Muscle layer of colon (tissue), 2 donors: ENCODE data around the gene GABRG3.

Source experiments
- H3K27ac ChIP-seq: one replicate; pipeline ENCODE4 v1.7.0; 2013; ENCODE audit warnings: low read depth, mild to moderate bottlenecking, low read length, moderate library complexity
- H3K27me3 ChIP-seq, 2 donors: one replicate each; pipeline ENCODE4 v1.7.0; 2013; ENCODE audit warnings: low read length in 2 of 2, mild to moderate bottlenecking in 2 of 2; ENCODE audit not compliant: insufficient read depth in 2 of 2, control insufficient read depth in 1 of 2
- H3K36me3 ChIP-seq: one replicate; pipeline ENCODE4 v1.7.0; 2013; ENCODE audit warnings: mild to moderate bottlenecking, low read length; ENCODE audit not compliant: insufficient read depth
- H3K4me1 ChIP-seq: one replicate; pipeline ENCODE4 v1.7.0; 2013; ENCODE audit warnings: mild to moderate bottlenecking, low read length; ENCODE audit not compliant: insufficient read depth
- H3K4me3 ChIP-seq, 2 donors: one replicate each; pipeline ENCODE4 v1.7.0; 2013; ENCODE audit warnings: low read length in 2 of 2, low read depth in 1 of 2, mild to moderate bottlenecking in 1 of 2, moderate library complexity in 1 of 2
- H3K9ac ChIP-seq: one replicate; pipeline ENCODE4 v1.7.0; 2013; ENCODE audit warnings: low read length
- H3K9me3 ChIP-seq: one replicate; pipeline ENCODE4 v1.7.0; 2013; ENCODE audit warnings: mild to moderate bottlenecking, low read length
- donor health status: abdominal sarcoma.
- donor health status: Adenocarcinoma of cecum.

The GABRG3 gene

GRCh38 chr15:26945046-26945445, 25.9 kb upstream of the GABRG3 start:
- H3K27me3 ChIP-seq = no peaks in the 10 kb centered on the region
- no peak overlapping the region for H3K4me3 ChIP-seq
- no peak overlapping the region for H3K9ac ChIP-seq
- H3K4me1 ChIP-seq = no peaks in the 10 kb centered on the region
- H3K9me3 ChIP-seq = no peaks in the 10 kb centered on the region
- no peak overlapping the region for H3K27ac ChIP-seq
- no peaks in the 10 kb centered on the region for H3K36me3 ChIP-seq

- Histone ChIP-seq H3K36me3 (no peaks in the 10 kb centered on the region), H3K27ac (no peak overlapping the region), H3K27me3 (no peaks in the 10 kb centered on the region), H3K9me3 (no peaks in the 10 kb centered on the region), H3K4me1 (no peaks in the 10 kb centered on the region), H3K9ac (no peak overlapping the region), H3K4me3 (no peak overlapping the region)
These were observed 21.0 kb upstream of the GABRG3 start for GRCh38 chr15:26950001-26950400.

DNA sequence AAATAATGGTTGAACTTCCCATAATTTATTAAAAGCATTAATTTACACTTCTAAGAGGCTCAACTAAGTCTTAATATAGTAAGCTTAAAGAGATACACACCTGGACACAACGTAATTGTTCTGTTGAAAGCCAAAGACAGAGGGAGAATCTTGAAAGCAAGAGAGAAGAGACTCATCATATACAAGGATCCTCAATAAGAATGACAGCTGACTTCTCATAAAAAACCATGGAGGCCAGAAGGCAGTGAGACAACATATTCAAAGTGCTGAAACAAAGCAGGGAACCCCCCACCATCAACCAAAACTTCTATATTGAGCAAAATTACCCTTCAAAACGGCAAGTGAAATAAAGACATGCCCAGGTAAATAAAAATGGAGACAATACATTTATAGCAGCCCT, 16.6 kb upstream of the GABRG3 start:
- no peak overlapping the region for H3K27ac ChIP-seq
- H3K9ac ChIP-seq = no peak overlapping the region
- H3K4me3 ChIP-seq = no peak overlapping the region
- no peaks in the 10 kb centered on the region for H3K27me3 ChIP-seq
- no peaks in the 10 kb centered on the region for H3K4me1 ChIP-seq
- no peaks in the 10 kb centered on the region for H3K9me3 ChIP-seq
- H3K36me3 ChIP-seq = no peaks in the 10 kb centered on the region

DNA sequence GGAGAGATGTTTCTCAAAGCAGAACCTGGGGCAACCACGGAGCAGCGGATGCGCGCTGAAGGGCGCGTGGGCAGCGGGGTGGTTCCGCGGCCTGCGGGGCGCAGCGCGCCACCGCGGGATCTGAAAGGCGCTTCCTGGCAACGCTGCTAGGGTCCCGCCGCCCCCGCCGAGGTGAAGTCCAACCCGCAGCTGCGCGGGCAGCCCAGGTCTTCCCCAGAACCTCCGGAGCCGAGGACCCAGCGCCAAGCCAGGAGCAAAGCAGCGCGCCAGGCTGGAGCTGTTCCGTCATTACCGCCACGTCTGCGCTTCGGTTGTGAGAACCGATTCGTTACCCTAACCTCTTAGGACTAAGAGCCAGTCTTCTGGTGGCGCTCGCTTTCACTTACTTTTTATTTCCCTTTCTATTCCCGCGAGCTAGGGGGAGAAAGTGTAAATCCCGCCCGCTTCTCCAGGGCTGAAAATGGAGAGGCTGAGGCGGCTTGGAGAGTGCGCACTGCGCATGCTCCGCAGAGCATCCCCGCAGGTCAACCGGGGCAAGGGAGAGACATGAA, 3.2 kb upstream of the GABRG3 start:
- no peak overlapping the region for H3K4me3 ChIP-seq
- H3K27ac ChIP-seq = no peak overlapping the region

DNA sequence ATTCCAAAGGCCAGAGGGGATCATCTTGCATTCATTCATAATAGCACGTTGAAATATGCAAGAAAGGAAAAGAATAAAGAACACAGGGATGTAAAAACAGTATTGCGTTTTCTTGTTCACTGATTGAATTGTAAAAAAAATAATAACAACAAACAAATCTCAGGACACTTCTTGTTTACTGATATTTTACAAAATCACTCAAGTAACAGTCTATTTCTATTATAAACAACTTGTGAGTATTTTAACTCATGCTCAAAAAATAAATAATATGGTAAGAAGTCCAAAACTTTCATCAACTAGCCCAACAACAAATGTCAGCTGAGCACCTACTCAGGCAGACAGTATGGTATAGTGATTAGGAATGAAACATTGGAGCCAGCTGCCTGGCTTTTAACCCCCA, 2.2 kb upstream of the GABRG3 start:
- H3K36me3 ChIP-seq = no peaks in the 10 kb centered on the region
- no peak overlapping the region for H3K27ac ChIP-seq
- H3K27me3 ChIP-seq = peaks cover 0 to 4% of the 10 kb centered on the region in 2 donors
- no peak overlapping the region for H3K4me3 ChIP-seq
- no peaks in the 10 kb centered on the region for H3K4me1 ChIP-seq
- H3K9ac ChIP-seq = no peak overlapping the region
- H3K9me3 ChIP-seq = no peaks in the 10 kb centered on the region

More for the DNA sequence above, 3.2 kb upstream of the GABRG3 start:
- peaks cover 0 to 4% of the 10 kb centered on the region in 2 donors for H3K27me3 ChIP-seq
- no peaks in the 10 kb centered on the region for H3K9me3 ChIP-seq
- no peak overlapping the region for H3K9ac ChIP-seq
- H3K4me1 ChIP-seq = no peaks in the 10 kb centered on the region
- no peaks in the 10 kb centered on the region for H3K36me3 ChIP-seq

GRCh38 chr15:26971271-26972018, 464 bp downstream of the GABRG3 start:
- Histone ChIP-seq H3K27me3 (peaks cover 0 to 4% of the 10 kb centered on the region in 2 donors), H3K4me1 (no peaks in the 10 kb centered on the region), H3K9me3 (no peaks in the 10 kb centered on the region), H3K4me3 (no peak overlapping the region), H3K9ac (no peak overlapping the region), H3K36me3 (no peaks in the 10 kb centered on the region), H3K27ac (no peak overlapping the region)

- no peaks in the 10 kb centered on the region for H3K36me3 ChIP-seq
- H3K9me3 ChIP-seq = no peaks in the 10 kb centered on the region
- peaks cover 0 to 4% of the 10 kb centered on the region in 2 donors for H3K27me3 ChIP-seq
- H3K27ac ChIP-seq = no peak overlapping the region
- no peak overlapping the region for H3K4me3 ChIP-seq
- H3K4me1 ChIP-seq = no peaks in the 10 kb centered on the region
- no peak overlapping the region for H3K9ac ChIP-seq
These were observed 1.7 kb downstream of the GABRG3 start for GRCh38 chr15:26972636-26973035.

- no peak overlapping the region for H3K27ac ChIP-seq
- H3K36me3 ChIP-seq = no peaks in the 10 kb centered on the region
- H3K9ac ChIP-seq = no peak overlapping the region
- H3K4me3 ChIP-seq = no peak overlapping the region
- peaks cover 0 to 4% of the 10 kb centered on the region in 2 donors for H3K27me3 ChIP-seq
- no peaks in the 10 kb centered on the region for H3K9me3 ChIP-seq
- H3K4me1 ChIP-seq = no peaks in the 10 kb centered on the region
These were observed 3.3 kb downstream of the GABRG3 start for GRCh38 chr15:26974120-26974780.

- Histone ChIP-seq H3K9me3 (no peaks in the 10 kb centered on the region), H3K4me3 (no peak overlapping the region), H3K4me1 (no peaks in the 10 kb centered on the region)
These were observed 10.5 kb downstream of the GABRG3 start for GRCh38 chr15:26981492-26981891.

DNA sequence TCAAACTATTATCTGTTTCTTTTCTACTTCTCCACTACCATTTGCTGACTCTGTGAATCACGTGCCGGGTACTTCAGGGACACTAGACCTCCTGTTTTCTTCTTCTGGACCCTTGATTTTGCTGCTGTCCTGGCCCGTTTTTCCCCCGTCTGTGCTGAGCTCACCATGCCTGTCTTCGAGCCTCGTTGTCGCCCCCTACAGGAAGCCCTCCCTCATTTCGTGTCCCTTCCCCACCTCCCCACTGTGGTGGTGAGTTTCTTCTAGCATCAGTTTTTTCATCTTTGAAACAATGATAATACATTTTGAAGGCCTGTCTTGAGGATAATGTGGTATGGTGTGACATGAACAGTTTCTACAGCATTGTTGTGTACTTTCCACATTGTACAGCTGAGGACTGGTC, 12.8 kb downstream of the GABRG3 start:
- no peak overlapping the region for H3K27ac ChIP-seq
- H3K9ac ChIP-seq = no peak overlapping the region
- H3K9me3 ChIP-seq = no peaks in the 10 kb centered on the region
- H3K36me3 ChIP-seq = no peaks in the 10 kb centered on the region
- H3K4me1 ChIP-seq = no peaks in the 10 kb centered on the region
- H3K27me3 ChIP-seq = no peaks in the 10 kb centered on the region
- no peak overlapping the region for H3K4me3 ChIP-seq

More at GRCh38 chr15:26981492-26981891, 10.5 kb downstream of the GABRG3 start:
- no peaks in the 10 kb centered on the region for H3K36me3 ChIP-seq
- H3K27ac ChIP-seq = no peak overlapping the region
- H3K27me3 ChIP-seq = no peaks in the 10 kb centered on the region
- no peak overlapping the region for H3K9ac ChIP-seq

GRCh38 chr15:26985050-26985449, 14.1 kb downstream of the GABRG3 start:
- no peak overlapping the region for H3K9ac ChIP-seq
- H3K36me3 ChIP-seq = no peaks in the 10 kb centered on the region
- H3K4me3 ChIP-seq = no peak overlapping the region
- H3K27ac ChIP-seq = no peak overlapping the region
- no peaks in the 10 kb centered on the region for H3K9me3 ChIP-seq
- H3K4me1 ChIP-seq = no peaks in the 10 kb centered on the region
- H3K27me3 ChIP-seq = no peaks in the 10 kb centered on the region
